Measurements from ENCODE around the gene SERPINH1.
"Not testable (repeated sequence)": the region's sequence is repeated elsewhere in the genome, so short reads cannot be mapped to it uniquely, and the experiment has no call there.

The SERPINH1 gene

DNA sequence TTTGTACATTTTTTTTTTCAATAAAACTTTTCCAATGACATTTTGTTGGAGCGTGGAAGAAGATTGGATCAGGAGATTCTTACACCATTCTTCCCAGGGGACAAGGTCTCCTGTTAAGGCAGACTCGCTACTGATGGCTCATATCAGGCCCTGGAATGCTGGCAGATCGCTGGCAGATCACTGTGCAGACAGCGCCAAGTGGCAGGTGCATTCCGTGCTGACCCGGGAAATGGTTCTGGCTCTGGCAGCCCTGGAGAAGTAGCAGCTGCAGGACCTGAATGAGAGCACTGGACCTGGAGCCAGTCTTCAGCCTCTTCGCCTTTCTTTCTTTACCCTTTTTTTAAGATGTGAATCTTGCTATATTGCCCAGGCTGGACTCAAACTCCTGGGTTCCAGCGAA is 10.7 kb downstream of the SERPINH1 start:
- no peak for DNase-seq

DNA sequence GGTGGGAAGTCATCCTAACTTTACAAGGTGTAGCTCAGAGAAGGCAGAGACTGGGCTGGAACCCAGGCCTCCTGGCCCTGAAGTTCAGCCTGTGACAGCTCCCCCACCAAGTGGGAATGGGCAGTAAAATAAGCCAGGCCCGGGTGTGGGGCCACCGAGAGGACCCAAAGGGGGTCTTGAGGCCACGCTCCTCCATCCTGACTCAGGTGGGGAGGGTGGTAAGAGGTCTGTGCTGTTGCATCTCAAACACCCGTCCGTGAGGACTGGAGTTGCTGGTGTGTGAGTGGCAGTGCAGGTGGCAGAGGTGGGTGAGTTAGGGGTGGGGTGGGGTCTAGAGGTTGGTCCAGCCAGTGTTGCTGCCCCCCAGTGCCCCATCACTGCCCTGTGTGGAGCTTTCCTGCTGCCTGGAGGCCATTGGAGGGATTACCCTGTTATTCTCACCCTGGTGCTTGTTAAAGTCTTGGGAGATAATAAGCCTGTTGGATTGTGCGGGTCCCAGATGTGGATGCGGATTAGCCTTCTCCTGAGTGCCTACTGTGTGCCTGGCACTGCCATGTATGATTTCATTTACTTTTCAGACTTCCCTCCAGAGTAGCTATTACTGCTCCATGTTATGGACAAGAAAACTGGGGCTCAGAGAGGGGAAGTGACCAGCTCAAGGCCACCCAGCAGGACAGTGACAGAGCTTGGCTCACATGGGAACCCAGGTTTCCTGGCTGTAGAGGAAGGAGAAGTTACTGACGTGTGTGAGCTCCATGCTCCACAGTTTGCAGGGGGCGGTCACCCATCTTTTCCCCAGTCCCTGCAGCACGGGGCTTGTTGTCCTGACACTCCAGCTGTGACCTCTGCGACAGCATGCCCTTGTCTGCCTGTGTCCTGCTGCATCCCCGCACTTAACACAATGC is 12.9 kb downstream of the SERPINH1 start:
- DNase-seq: no peak

DNA sequence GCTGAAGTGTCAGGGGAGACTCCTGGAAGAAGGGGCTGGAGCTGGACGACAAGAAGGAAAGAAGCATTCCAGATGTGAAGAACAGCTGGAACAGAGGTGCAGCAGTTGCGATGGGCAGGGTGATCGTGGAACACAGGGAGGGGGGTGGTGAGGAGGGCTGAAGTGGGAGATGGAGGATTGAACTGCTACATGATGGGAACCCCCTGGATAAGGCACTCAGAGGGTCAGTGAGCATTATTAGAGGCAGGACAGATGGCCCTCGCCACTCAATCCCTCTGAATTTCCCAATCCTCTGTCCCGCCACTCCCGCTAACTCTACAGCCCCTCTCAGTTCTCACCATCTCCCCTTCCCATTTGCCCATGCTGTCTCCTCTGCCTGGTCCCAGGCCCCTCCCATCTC is 14.0 kb downstream of the SERPINH1 start:
- DNase-seq: no peak

DNA sequence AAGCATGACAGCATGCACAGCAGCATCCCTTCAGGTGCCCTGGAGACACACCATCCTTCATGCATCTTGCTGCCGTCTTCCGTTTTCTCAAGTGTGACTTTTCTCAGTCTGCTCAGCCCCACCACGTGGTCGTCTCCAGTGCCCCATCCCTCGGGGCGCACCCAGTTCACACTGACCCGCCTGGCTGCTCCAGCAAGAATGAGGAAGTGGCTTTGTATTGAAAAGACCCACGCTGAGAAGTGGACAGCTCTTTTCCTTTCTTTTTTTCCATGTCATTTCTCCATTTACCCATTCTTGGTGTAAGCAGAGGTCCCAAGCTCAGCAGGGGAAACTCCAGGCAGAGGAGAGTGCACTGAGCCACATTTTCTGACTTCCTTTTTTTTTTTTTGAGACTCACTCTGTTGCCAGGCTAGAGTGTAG is 14.5 kb downstream of the SERPINH1 start:
- DNase-seq: peak in 2 of 58 donors; percentile 10 to 23

DNA sequence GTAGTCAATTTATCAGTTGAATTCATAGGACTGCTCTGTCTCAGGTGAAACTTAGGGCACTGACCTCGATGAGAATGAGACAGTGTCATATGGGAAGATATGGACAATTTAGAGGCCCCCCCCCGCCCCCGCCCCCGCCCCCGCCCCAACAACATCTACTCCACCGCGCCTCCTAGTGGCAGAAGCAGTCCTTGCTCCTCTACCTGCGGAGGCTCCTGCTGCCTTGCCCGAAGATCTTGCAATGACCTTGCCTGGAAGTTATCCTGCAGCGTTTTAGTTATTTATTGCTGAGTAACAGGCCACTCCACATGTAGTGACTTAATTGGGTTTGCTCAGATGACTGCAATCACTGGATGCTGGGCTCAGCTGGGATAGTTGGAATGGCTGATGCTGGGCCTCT is 15.2 kb downstream of the SERPINH1 start:
- DNase-seq: peak in 15 of 58 donors; percentile 12 to 56 (median 28)

DNA sequence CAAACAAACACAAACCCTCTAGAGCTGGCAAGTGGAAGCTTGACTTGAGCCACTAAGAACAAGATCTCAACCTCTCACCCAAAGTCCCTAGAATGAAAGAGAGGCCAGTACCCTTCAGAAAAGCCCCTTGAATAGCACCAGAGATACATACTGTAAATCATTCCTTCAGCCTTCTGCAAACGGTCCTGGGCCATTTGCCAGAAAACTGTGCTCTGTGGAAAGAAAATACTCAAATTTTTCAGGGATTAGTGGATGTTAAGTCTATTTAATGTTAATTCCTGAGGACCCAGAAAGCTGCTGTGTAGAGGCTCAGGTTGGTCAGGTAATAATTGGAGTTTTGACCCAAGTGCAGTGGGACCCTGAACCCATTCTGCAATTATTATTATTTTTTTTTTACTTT is 16.9 kb downstream of the SERPINH1 start:
- no peak for DNase-seq

DNA sequence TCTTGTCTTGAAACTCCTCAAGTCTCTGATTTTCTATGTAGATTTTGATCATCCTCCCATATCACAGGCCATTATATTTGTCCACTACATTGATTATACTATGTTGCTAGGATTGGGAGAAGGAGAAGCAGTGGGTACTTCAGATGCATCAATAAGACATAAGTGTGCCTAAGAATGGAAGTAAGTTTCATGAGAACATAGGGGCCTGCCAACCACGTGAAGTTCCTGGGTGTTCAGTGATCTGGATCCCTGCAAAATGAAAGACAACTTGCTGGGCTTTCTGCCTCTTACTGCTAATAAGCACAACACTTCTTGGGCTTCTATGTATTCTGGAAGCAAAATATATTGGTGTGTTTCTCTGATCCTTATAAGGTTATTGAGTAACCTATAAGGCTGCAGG is 17.8 kb downstream of the SERPINH1 start:
- no peak for DNase-seq

DNA sequence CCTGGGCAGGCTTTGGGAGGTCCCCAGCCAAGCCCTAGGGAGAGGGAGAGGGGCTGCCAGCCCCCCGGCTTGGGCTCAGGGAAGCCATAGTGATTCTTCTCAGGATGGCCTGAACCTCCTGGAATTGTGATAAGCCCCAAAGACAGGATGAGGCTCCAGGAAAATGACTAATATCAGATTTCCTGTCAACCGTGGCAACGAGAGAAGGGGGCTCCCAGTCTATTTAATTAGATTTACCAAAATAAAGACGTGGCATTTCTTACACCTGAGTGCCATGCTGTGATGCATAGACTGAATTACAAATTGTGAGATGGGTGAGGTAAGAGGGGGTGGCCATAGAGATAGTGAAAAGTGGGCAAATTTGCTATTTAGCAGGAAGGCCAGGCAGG is 20.4 kb downstream of the SERPINH1 start:
- no peak for DNase-seq

DNA sequence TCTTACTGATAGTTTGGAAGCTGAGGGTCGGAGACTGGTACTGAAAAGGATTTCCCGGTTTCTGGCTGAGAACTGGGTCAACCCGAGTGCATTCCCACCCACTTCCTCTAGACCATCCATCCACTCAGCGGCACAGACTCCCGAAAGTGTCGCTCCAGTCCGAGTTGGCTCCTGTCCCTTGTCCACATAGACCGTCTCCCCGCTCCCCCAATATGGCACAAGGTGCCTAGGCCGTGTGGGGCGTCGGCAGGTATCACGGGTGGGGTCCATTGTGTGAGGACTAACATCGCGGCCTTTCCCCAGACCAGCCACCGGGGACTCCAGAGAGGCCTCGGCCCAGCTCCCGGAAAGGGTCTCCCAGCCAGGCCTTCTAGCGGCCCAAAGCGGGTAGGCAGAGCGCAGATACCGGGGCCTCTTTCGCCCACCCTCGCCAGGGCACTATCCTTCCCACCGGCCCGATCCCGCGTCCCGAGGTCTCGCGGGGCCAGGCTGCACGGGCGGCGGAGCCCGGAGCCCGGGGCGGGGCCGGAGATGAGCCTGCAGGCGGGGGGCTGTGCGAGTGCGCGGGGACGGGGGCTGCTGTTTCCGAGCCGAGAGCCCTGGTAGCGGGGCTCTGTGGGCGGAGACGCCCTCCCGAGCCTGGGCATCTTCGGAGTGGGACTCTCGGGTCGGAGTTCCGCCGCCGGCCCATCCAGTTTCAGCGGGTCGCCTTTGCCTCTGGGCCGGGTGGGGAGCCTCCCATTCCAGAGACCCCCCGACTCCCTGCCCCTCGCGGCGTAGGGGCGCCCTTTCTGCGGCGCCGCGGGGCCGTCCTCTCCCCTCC is 21.1 kb downstream of the SERPINH1 start:
- peak in 52 of 58 donors; percentile 23 to 78 (median 57) for DNase-seq

DNA sequence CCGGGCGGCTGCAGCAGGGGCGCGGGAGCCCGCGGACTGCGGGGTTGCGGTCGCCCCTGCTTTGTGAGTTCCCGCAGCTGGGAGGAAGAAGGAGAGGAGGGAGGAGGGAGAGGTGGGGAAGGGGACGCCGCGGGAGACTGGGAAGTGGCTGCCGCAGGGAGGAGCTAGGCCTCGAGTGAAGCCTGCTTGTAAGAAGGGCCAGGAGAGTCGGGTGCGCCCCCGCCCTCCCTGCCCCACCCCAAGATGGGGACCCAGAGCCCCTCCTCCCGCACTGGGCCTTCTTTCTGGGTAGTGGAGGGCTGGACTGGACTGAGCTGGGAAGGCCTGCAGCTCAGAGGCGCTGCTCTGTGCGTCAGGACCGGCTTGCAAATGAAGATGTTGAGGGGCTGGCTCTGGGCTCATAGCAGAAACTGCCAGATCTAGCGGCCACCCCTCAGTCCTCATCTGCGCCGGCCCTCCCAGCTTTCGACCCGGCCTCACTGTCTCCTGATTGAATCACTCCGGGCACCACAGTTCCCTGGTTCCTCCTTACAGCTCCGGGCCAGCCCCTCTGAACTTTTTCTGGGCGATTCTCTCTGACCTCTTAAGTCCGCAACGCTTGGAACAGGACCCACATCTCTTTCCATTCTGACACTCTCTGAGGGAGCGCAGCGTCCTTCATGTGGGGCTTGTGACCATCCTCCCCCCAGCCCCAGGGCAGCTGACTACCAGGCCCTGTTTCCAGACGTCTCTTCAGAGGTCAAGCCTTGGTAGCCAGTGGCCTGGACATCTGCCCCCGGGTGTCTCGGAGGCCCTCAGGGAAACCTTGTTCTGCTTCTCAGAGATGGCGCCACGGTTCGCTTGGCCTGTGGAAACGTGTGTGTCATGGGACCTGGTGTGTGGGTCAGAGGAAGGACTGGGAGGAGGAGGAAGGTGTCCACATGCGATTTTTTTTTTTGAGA is 21.9 kb downstream of the SERPINH1 start:
- peak in 54 of 58 donors; percentile 7 to 79 (median 64) for DNase-seq

DNA sequence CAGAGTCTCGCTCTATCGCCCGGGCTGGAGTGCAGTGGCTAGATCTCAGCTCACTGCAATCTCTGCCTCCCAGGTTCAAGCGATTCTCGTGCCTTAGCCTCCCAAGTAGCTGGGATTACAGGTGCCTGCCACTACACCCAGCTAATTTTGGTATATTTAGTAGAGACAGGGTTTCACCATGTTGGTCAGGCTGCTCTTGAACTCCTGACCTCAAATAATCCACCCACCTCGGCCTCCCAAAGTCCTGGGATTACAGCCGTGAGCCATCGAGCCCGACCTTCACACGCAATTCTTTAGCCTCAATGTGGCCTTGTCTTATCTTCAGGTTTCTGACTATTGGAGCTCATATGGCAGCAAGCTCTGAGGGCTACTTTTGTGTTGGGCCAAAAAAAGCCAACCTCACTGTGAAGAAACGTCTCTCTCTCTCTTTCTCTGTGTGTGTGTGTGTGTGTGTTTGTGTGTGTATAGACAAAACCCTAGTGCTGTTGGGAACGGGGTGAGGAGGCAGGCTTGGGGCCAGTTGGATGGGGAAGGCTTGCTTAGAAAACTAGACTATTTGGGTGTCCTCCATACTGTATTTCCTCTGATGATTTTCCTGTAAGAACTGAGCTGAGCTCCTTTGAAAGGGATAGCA is 22.7 kb downstream of the SERPINH1 start:
- not testable (repeated sequence) for DNase-seq

DNA sequence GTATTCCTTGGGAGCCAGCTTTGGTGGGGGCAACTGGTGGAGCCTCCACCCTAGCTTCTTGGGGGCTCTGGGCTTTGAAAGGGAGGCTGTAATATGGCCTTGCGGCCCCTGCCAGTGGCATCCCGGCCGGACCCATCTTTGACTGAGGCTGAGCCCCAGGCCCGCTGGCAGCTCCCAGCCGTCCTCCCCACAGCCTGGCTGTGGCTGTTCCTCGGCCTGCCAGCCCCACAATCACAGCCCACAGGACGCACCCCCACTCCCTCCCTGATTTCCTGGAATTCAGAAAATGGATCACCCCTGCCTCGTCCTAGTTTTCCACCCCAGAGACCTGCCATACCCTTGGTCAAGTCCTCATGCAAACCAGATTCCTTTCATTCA is 23.2 kb downstream of the SERPINH1 start:
- no peak for DNase-seq

DNA sequence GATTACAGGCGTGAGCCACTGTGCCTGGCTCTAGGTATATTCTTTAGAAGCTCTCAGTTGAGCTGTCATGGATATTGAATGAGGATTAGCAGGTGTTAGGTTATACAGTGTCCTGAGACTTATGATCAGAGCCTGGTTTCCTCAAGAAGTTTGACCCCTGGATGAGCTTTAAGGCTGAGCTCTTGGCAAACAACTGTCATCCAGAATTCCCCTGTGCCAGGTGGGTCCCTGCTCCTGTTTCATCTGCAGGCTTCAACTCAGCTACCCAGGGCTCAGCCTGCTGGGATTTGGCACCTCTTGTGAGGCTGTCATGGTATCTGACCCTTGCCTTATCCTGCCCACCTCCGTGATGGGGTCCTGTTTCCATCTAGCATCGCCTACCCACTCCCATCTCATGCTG is 24.3 kb downstream of the SERPINH1 start:
- no peak for DNase-seq

DNA sequence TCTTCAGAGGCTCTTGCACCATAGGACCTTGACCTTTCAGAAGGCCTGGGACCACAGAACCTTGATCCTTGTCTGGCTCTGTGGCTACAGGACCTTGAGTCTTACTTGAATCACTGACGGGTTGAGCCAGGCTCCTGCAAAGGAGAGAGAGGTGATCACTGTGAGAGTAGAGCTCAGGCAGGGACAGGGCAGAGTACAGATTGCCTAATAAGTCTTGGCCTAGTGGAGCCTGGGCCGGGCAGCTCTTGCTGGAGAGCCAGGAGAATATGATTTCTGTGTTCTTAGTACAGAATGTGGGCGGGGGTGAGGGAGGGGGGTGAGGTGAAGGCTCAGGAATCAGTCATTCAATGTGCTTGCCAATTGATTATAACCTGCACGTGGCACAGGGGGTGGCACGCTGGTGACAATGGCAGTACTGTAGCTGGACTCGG is 26.0 kb downstream of the SERPINH1 start:
- no peak for DNase-seq

DNA sequence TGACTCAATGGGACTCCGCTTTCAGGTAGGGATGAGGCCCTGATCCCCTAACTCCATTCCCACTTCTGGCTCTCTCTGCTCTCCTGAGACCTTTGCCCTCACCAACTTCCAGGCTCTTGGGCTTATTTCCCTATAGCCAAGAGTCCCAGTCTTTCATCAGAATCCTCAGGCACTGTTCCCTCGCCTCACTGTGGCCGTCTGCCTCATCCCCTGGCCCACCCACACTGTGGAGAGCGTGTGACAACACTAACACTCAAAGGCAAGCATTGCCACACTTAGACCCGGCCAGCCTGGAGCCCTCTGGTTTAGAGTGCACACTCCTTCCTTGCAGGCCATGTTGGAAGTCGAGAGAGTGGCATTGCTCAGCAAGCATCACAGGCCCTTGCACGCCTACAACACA is 27.0 kb downstream of the SERPINH1 start:
- DNase-seq: no peak

DNA sequence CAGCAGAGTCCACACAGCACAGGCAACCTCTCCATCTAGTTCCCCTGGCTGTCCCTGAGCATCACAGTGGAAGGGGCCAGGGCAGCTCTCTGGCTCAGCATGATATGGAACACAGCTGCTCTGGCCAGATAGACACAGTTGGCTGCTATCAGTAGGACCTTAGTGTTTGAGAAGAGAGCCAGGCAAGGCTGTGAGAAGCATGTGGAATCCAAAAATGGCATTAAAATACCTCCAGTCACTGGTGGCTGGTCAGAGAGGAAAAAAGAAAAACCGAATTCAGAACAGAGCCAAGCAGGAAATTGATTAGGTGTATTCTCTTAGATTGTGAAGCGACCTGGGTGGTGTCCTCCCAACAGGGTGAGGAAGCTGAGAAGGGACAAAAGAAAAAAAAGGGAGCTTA is 27.9 kb downstream of the SERPINH1 start:
- no peak for DNase-seq

DNA sequence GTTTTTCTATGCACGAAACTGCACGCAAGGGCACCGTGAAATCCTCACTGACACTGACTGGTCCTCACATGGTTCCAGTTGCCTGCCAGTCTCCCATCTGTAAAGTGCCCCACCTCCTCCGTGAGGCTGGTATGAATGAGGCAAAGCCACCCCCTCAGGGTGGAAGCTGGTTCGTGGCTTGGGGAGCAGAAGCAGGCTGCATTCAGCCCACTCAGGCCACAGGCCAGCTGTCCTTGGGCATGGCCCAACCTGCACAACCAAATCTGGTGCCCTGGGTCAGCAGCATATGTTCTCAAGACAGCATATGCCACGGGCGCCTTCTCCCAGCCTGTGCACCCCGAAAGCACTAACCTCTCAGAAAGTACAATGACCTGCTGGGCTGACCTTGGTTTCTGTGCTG is 29.3 kb downstream of the SERPINH1 start:
- DNase-seq: no peak

DNA sequence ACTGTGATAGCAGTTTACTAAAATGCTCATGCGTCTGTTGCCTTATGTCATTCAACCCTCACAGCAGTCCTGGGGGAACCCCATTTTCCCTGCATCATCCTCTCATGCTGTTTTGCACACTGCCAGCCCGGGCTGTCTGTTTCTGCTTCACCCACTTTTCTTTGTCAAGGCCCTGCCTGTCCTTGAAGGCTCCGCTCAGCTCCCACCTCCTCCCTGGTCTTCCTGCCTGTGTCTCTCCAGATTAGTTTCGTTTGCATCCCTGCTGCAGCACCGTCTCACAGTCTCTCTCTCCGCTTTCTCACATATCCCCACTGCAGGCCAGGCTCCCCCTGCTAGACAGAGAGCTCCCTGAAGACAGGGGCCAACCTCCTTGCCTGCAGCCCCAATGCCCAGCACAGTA is 29.9 kb downstream of the SERPINH1 start:
- no peak for DNase-seq

DNA sequence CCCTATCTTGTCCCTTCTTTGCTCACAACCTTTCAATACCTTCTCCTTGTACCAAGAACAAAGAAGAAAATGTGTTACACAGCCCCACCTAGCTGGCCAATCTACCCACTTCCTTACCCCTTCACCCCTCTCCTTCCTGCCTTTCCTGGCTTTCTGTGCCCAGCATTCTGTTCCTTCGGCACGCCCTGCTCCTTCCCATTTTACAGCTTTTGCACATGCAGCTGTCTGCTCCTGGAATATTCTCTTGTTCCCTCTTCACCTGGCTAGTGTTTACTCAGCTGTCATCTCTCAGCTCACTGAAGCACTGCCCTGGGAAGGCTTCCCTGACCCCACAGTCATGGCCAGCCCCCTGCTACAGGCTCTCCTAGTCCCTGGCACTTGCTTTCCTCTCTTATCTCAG is 30.7 kb downstream of the SERPINH1 start:
- no peak for DNase-seq

DNA sequence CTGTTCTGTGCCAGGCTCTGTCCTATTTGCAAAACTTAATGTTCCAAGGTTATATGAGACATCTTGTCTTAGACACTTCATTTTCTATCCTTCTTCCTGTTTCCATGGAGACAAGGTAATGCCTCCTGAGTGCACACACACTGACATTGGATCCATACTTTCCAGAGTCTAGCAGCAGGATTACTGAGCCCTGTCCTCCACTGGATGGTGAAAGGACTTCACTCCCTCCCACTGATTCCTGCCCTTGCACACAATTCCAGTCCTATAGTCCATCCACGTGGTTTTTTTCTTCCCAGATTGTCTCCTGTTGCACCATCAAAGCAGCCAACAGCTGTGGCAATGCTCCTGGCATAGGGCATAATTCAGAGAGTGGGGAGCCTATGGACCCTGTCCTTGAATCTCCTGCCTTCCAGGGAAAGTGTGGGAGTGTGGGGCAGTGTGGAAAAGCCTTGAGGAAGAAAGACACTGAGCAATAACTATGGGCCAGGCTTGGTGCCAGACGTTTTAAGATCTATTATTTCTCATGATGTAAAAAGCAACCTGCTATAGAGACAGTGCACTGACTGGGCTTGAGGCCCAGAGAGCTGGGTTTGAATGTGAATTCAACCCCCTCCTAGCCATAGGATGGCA is 31.3 kb downstream of the SERPINH1 start:
- DNase-seq: no peak

Measured in anterior cingulate cortex (tissue), 58 donors.